Renal pelvis (tissue), 3 donors: ENCODE data around the gene CMIP. TPM values are rescaled to one million over a fixed set of nuclear protein-coding genes. Genes with fewer than 3 reads are reported as not detected.

ENCODE experiments used
- polyA plus RNA-seq, 3 donors: library from polyadenylated mRNA; unstranded; fragments of 120-200 nt; gene quantifications; one replicate each; pipeline ENCODE4 v1.2.1, GENCODE V29; 2013; ENCODE audit not compliant: insufficient read length in 3 of 3

The CMIP gene
- polyA plus RNA-seq, 3 donors = 43.5 to 56.5 (median 51.5) TPM

Other genes with a start within 250 kb of the CMIP start
- 1 to 10 TPM; 2.0 to 2.9 (median 2.8) TPM for gene BCO1, start 206.1 kb upstream of the CMIP start, polyA plus RNA-seq
- 1 to 10 TPM; 2.3 to 3.5 (median 3.4) TPM for gene GAN, start 129.8 kb upstream of the CMIP start, polyA plus RNA-seq